ENCODE data around the gene FARP2. TPM values are rescaled to one million over a fixed set of nuclear protein-coding genes. Genes with fewer than 3 reads are reported as not detected.

The FARP2 gene
- total and polyA plus RNA-seq, 2 experiments from 2014 or later: 16.0 to 22.6 TPM

DNA sequence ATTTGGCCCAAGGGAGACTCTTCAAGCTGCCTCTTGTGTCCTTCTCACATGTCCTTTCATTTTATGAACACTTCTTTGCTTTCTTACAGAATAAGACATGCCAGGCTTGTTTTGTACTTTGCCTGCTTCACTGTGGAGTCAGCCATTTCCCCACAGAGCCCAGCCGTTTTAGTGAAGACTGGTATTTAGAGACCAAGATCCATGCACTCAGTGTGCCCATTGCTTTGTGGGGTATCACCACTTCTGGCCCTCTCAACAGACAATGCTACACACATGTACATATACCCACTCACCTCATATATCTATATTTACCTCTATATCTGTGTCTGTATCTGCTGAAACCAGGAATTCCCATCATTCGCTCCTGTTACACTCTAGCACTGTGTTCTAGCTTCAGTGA is 74.1 kb downstream of the FARP2 start:
- H3K9me2 ChIP-seq (ENCODE audit: insufficient read depth): no peaks in the 10 kb centered on the region
- TF ChIP-seq EZH2phosphoT487 (IDR thresholded peaks at IDR 0.05; ENCODE audit: unreplicated experiment) (no peak), ZNF114 (CRISPR knock-in tag; IDR thresholded peaks at IDR 0.05) (no peak), CTCF (conservative IDR thresholded peaks at IDR 0.05; ENCODE audit: low read depth in 2 of 2) (no peak)
- H3K4me3 ChIP-seq: no peak overlapping the region
- ATAC-seq (no peak), DNase-seq (ENCODE audit: low spot score) (no peak)
- peaks cover 4% of the 10 kb centered on the region; the same call in 1 of the 3 replicates for H3K9me3 Mint-ChIP-seq
- peaks cover 9% of the 10 kb centered on the region for H3K36me3 ChIP-seq (ENCODE audit: insufficient read depth)
- H3K27me3 Mint-ChIP-seq (ENCODE audit: insufficient read depth, low read depth, poor library complexity): no peaks in the 10 kb centered on the region
- no peaks in the 10 kb centered on the region for H3K27me3 ChIP-seq (ENCODE audit: insufficient read depth)
- no peaks in the 10 kb centered on the region for H3F3A ChIP-seq (replicated peaks; ENCODE audit: low read depth)
- no peak overlapping the region for H3K4me2 ChIP-seq
- H3K79me2 ChIP-seq (replicated peaks; ENCODE audit: insufficient read depth): no peaks in the 10 kb centered on the region
- no peaks in the 10 kb centered on the region for H3K4me1 Mint-ChIP-seq
- H3K27ac Mint-ChIP-seq: no peak overlapping the region
- no peak overlapping the region for H3K27ac ChIP-seq (ENCODE audit: low read depth)
- H3K4me3 Mint-ChIP-seq: no peak overlapping the region
- H2AFZ ChIP-seq: no peak overlapping the region
- no peaks in the 10 kb centered on the region for H4K20me1 ChIP-seq (replicated peaks; ENCODE audit: insufficient read depth)
- peaks cover 4% of the 10 kb centered on the region for H3K4me1 ChIP-seq (ENCODE audit: insufficient read depth)
- H3K36me3 Mint-ChIP-seq (ENCODE audit: low read depth): peaks cover 40% of the 10 kb centered on the region

GRCh38 chr2:241432824-241433448 is 76.9 kb downstream of the FARP2 start:
- Histone ChIP-seq H3K9me2 (ENCODE audit: insufficient read depth) (no peaks in the 10 kb centered on the region), H3F3A (replicated peaks; ENCODE audit: low read depth) (no peaks in the 10 kb centered on the region), H4K20me1 (replicated peaks; ENCODE audit: insufficient read depth) (no peaks in the 10 kb centered on the region), H3K79me2 (replicated peaks; ENCODE audit: insufficient read depth) (no peaks in the 10 kb centered on the region), H3K27me3 (ENCODE audit: insufficient read depth) (no peaks in the 10 kb centered on the region), H3K4me3 (no peak overlapping the region), H2AFZ (no peak overlapping the region), H3K4me2 (no peak overlapping the region), H3K36me3 (ENCODE audit: insufficient read depth) (peaks cover 13% of the 10 kb centered on the region), H3K27ac (ENCODE audit: low read depth) (no peak overlapping the region), H3K4me1 (ENCODE audit: insufficient read depth) (peaks cover 4% of the 10 kb centered on the region)
- no peak overlapping the region for H3K27ac Mint-ChIP-seq
- peaks cover 48% of the 10 kb centered on the region for H3K36me3 Mint-ChIP-seq (ENCODE audit: low read depth)
- peaks cover 4% of the 10 kb centered on the region; the same call in 1 of the 3 replicates for H3K9me3 Mint-ChIP-seq
- no peak for DNase-seq (ENCODE audit: low spot score)
- no peaks in the 10 kb centered on the region; the same call in 2 of the 3 replicates for H3K4me1 Mint-ChIP-seq
- no peak overlapping the region for H3K4me3 Mint-ChIP-seq
- TF ChIP-seq CREB1 (CRISPR knock-in tag; IDR thresholded peaks at IDR 0.05; ENCODE audit: low read depth) (no peak), ZNF331 (CRISPR knock-in tag; IDR thresholded peaks at IDR 0.05; ENCODE audit: low read depth) (no peak), NANOG (IDR thresholded peaks at IDR 0.05; ENCODE audit: borderline replicate concordance) (no peak), JUNB (IDR thresholded peaks at IDR 0.05; ENCODE audit: unreplicated experiment) (no peak)
- H3K27me3 Mint-ChIP-seq (ENCODE audit: insufficient read depth, low read depth, poor library complexity): no peaks in the 10 kb centered on the region
- ATAC-seq: no peak

- no peak overlapping the region for H3K27ac ChIP-seq (ENCODE audit: low read depth)
- H3K4me1 ChIP-seq (ENCODE audit: insufficient read depth): peaks cover 4% of the 10 kb centered on the region
- Mint-ChIP-seq H3K36me3 (ENCODE audit: low read depth) (peaks cover 31% of the 10 kb centered on the region), H3K27me3 (ENCODE audit: insufficient read depth, low read depth, poor library complexity) (no peaks in the 10 kb centered on the region), H3K9me3 (no peaks in the 10 kb centered on the region; the same call in 2 of the 3 replicates), H3K4me3 (no peak overlapping the region), H3K27ac (no peak overlapping the region), H3K4me1 (no peaks in the 10 kb centered on the region; the same call in 2 of the 3 replicates)
- no peaks in the 10 kb centered on the region for H4K20me1 ChIP-seq (replicated peaks; ENCODE audit: insufficient read depth)
- no peaks in the 10 kb centered on the region for H3K27me3 ChIP-seq (ENCODE audit: insufficient read depth)
- no peak overlapping the region for H3K4me2 ChIP-seq
- peaks cover 11% of the 10 kb centered on the region for H3K36me3 ChIP-seq (ENCODE audit: insufficient read depth)
- H2AFZ ChIP-seq: no peak overlapping the region
- H3K79me2 ChIP-seq (replicated peaks; ENCODE audit: insufficient read depth): no peaks in the 10 kb centered on the region
- no peaks in the 10 kb centered on the region for H3F3A ChIP-seq (replicated peaks; ENCODE audit: low read depth)
- no peaks in the 10 kb centered on the region for H3K9me2 ChIP-seq (ENCODE audit: insufficient read depth)
- no peak for DNase-seq (ENCODE audit: low spot score)
- H3K4me3 ChIP-seq: no peak overlapping the region
- ATAC-seq: no peak
- TF ChIP-seq ZNF114 (CRISPR knock-in tag; IDR thresholded peaks at IDR 0.05) (no peak), ZNF331 (CRISPR knock-in tag; IDR thresholded peaks at IDR 0.05; ENCODE audit: low read depth) (no peak), STAT1 (IDR thresholded peaks at IDR 0.05; ENCODE audit: unreplicated experiment) (no peak), ETS1 (IDR thresholded peaks at IDR 0.05) (no peak)
Observed at GRCh38 chr2:241437179-241437578, 81.1 kb downstream of the FARP2 start.

All from GM23338 (cell line).